Prostate gland (tissue), 2 donors: ENCODE measurements around the gene CHN1. TPM values are rescaled to one million over a fixed set of nuclear protein-coding genes. Genes with fewer than 3 reads are reported as not detected.

Experiments used
- DNase-seq: peaks from one replicate; pipeline ENCODE4 v3.0.0-alpha.2; 2019; ENCODE audit warnings: low spot score
- H3K27ac ChIP-seq, 2 donors: fragments of 200-600 bp; sonication (generic); 2 replicates each; pipeline ENCODE4 v1.5.1; 2017 to 2019
- H3K27me3 ChIP-seq: fragments of 200-600 bp; sonication (generic); replicated peaks from 2 replicates; pipeline ENCODE4 v1.5.1; 2019; ENCODE audit not compliant: insufficient read depth
- H3K36me3 ChIP-seq, 2 donors: fragments of 200-600 bp; sonication (generic); 1 replicate in 1 of 2; 2 replicates in 1 of 2; pipeline versions ENCODE4 v1.5.1 to v1.8.1; 2017 to 2019
- H3K4me1 ChIP-seq: fragments of 200-600 bp; sonication (generic); replicated peaks from 2 replicates; pipeline ENCODE4 v1.5.1; 2019
- H3K4me3 ChIP-seq, 2 donors: fragments of 200-600 bp; sonication (generic); 2 replicates each; pipeline ENCODE4 v1.5.1; 2017 to 2019
- H3K9me3 ChIP-seq: fragments of 200-600 bp; sonication (generic); 2 replicates; pipeline ENCODE4 v1.5.1; 2017
- CTCF ChIP-seq, 4 experiments: fragments of 200-600 bp in 2 of 4; fragments of 450-650 bp in 2 of 4; sonication (generic) in 2 of 4; IDR thresholded peaks; 1 replicate in 3 of 4; 2 replicates in 1 of 4; pipeline ENCODE4 v1.5.1; 2016 to 2019; ENCODE audit warnings: antibody characterized with exemption in 4 of 4, mild to moderate bottlenecking in 2 of 4, moderate library complexity in 2 of 4
- POLR2A ChIP-seq: fragments of 450-650 bp; IDR thresholded peaks from one replicate; pipeline ENCODE4 v1.6.1; 2016; ENCODE audit warnings: antibody characterized with exemption, mild to moderate bottlenecking
- POLR2AphosphoS5 ChIP-seq: sonication (generic); formaldehyde crosslinking; IDR thresholded peaks from one replicate; pipeline ENCODE4 v1.6.1; 2017; ENCODE audit warnings: antibody characterized with exemption
- WGBS: methylation state at CpG from one replicate; pipeline ENCODE4 v1.1.5; 2018; 5-methylcytosine and 5-hydroxymethylcytosine counted together
- intact Hi-C: fragments of 100-400 bp; cut with DNase I; formaldehyde crosslinking; loops from one replicate; pipeline ENCODE4 v1.14.2; 2022
- total RNA-seq, 2 donors: library from RNA; depleted of rRNA; stranded (reverse); fragments of >200 nt; gene quantifications; one replicate each; pipeline ENCODE4 v1.1.0, GENCODE V29; 2016

The CHN1 gene
- total RNA-seq, 2 donors from 2014 or later = 7.8 to 20.1 TPM

- TF ChIP-seq POLR2A = no peak
- TF ChIP-seq POLR2AphosphoS5 = no peak
- no peak for TF ChIP-seq CTCF (IDR thresholded peaks at IDR 0.05)
- WGBS = 52% methylated on average over 15 of the region's 15 CpGs
- Histone ChIP-seq H3K27me3 (no peaks in the 10 kb centered on the region), H3K4me3 (no peak overlapping the region), H3K9me3 (no peaks in the 10 kb centered on the region), H3K27ac (no peak overlapping the region), H3K36me3 (no peaks in the 10 kb centered on the region), H3K4me1 (no peaks in the 10 kb centered on the region)
- DNase-seq = no peak
- intact Hi-C loops = no loop called here
Measured at GRCh38 chr2:174788291-174788929, 216.8 kb downstream of the CHN1 start.

GRCh38 chr2:174787487-174788205, 217.5 kb downstream of the CHN1 start:
- TF ChIP-seq POLR2AphosphoS5 (no peak), POLR2A (no peak), CTCF (IDR thresholded peaks at IDR 0.05) (no peak)
- 73% methylated on average over 5 of the region's 5 CpGs for WGBS
- Histone ChIP-seq H3K4me1 (no peaks in the 10 kb centered on the region), H3K4me3 (no peak overlapping the region), H3K27ac (no peak overlapping the region), H3K9me3 (no peaks in the 10 kb centered on the region), H3K27me3 (no peaks in the 10 kb centered on the region), H3K36me3 (no peaks in the 10 kb centered on the region)
- DNase-seq = no peak
- intact Hi-C loops = no loop called here

- intact Hi-C loops = no loop called here
- Histone ChIP-seq H3K27me3 (no peaks in the 10 kb centered on the region), H3K27ac (no peak overlapping the region), H3K4me3 (no peak overlapping the region), H3K9me3 (no peaks in the 10 kb centered on the region), H3K4me1 (no peaks in the 10 kb centered on the region), H3K36me3 (no peaks in the 10 kb centered on the region)
- TF ChIP-seq CTCF (IDR thresholded peaks at IDR 0.05) = no peak
- no peak for TF ChIP-seq POLR2AphosphoS5
- TF ChIP-seq POLR2A = no peak
- no peak for DNase-seq
- 89% methylated on average over 8 of the region's 8 CpGs for WGBS
Measured at GRCh38 chr2:174786066-174786725, 219.0 kb downstream of the CHN1 start.

- WGBS = 96% methylated on average over 3 of the region's 3 CpGs
- TF ChIP-seq CTCF (IDR thresholded peaks at IDR 0.05) = no peak
- TF ChIP-seq POLR2AphosphoS5 = no peak
- TF ChIP-seq POLR2A = no peak
- Histone ChIP-seq H3K4me1 (no peaks in the 10 kb centered on the region), H3K9me3 (no peaks in the 10 kb centered on the region), H3K36me3 (no peaks in the 10 kb centered on the region), H3K27ac (no peak overlapping the region), H3K4me3 (no peak overlapping the region), H3K27me3 (no peaks in the 10 kb centered on the region)
- no peak for DNase-seq
- intact Hi-C loops = no loop called here
Measured at GRCh38 chr2:174785481-174785880, 219.7 kb downstream of the CHN1 start.
